ENCODE results near the gene PLA2G3. TPM values are rescaled to one million over a fixed set of nuclear protein-coding genes. Genes with fewer than 3 reads are reported as not detected.

The PLA2G3 gene
- total and polyA plus RNA-seq, 7 donors: not detected

- H3K27me3 ChIP-seq (ENCODE audit: insufficient read depth in 3 of 3, low read length in 2 of 3): peaks cover 0 to 4% (median 0%) of the 10 kb centered on the region in 3 donors
- no peaks in the 10 kb centered on the region for H3K36me3 ChIP-seq (ENCODE audit: insufficient read depth in 1 of 2, low read depth in 1 of 2)
- H3K9me3 ChIP-seq: no peaks in the 10 kb centered on the region
- TF ChIP-seq, protein P1, sequence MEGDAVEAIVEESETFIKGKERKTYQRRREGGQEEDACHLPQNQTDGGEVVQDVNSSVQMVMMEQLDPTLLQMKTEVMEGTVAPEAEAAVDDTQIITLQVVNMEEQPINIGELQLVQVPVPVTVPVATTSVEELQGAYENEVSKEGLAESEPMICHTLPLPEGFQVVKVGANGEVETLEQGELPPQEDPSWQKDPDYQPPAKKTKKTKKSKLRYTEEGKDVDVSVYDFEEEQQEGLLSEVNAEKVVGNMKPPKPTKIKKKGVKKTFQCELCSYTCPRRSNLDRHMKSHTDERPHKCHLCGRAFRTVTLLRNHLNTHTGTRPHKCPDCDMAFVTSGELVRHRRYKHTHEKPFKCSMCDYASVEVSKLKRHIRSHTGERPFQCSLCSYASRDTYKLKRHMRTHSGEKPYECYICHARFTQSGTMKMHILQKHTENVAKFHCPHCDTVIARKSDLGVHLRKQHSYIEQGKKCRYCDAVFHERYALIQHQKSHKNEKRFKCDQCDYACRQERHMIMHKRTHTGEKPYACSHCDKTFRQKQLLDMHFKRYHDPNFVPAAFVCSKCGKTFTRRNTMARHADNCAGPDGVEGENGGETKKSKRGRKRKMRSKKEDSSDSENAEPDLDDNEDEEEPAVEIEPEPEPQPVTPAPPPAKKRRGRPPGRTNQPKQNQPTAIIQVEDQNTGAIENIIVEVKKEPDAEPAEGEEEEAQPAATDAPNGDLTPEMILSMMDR (IDR thresholded peaks at IDR 0.05): no peak
- DNase-seq (peak in 1 of 2 donors; percentile 23), ATAC-seq (no peak)
- no peak overlapping the region for H3K27ac ChIP-seq
- no peak overlapping the region for H3K4me3 ChIP-seq
- WGBS, 3 donors: 82 to 89% (median 88%) methylated on average over 6 of the region's 6 CpGs
- intact Hi-C loops (cut with DNase I): no loop called here
- no peaks in the 10 kb centered on the region for H3K4me1 ChIP-seq
Measured at GRCh38 chr22:31135706-31136105, 4.6 kb downstream of the PLA2G3 start.

DNA sequence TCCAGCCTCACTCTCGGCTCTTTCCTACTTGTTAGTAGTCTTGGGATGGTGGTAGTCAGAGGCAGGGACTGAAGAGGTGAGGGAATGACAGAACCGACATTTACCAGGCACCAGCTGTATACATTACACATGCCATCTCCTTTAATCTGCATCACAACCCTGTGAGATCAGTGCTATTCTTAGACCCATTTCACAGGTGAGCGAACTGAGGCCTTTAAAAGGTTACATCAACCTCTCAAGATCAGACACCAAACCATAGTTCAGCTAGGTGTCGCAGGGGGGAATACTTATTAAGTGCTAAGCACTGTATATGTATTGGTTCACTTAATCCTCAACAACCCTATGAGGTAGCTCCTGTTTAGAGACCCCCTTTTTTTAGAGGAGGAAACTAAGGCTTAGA is 5.6 kb downstream of the PLA2G3 start:
- H3K27ac ChIP-seq: no peak overlapping the region
- H3K9me3 ChIP-seq: no peaks in the 10 kb centered on the region
- TF ChIP-seq, protein P1 (IDR thresholded peaks at IDR 0.05): no peak
- no peak overlapping the region for H3K4me3 ChIP-seq
- no peaks in the 10 kb centered on the region for H3K36me3 ChIP-seq (ENCODE audit: insufficient read depth in 1 of 2, low read depth in 1 of 2)
- ATAC-seq (no peak), DNase-seq (no peak)
- H3K27me3 ChIP-seq (ENCODE audit: insufficient read depth in 3 of 3, low read length in 2 of 3): no peaks in the 10 kb centered on the region
- intact Hi-C loops (cut with DNase I): no loop called here
- no peaks in the 10 kb centered on the region for H3K4me1 ChIP-seq
- WGBS, 3 donors: 88 to 91% (median 91%) methylated on average over 4 of the region's 4 CpGs

DNA sequence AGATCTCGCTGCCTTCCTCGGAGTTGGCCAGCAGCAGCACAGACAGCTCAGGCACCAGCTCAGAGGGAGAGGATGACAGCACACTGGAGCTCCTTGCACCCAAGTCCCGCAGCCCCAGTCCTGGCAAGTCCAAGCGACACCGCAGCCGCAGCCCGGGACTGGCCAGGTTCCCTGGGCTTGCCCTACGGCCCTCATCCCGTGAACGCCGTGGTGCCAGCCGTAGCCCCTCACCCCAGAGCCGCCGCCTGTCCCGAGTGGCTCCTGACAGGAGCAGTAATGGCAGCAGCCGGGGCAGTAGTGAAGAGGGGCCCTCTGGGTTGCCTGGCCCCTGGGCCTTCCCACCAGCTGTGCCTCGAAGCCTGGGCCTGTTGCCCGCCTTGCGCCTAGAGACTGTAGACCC is 6.4 kb downstream of the PLA2G3 start:
- Histone ChIP-seq H3K9me3 (no peaks in the 10 kb centered on the region), H3K36me3 (ENCODE audit: insufficient read depth in 1 of 2, low read depth in 1 of 2) (no peaks in the 10 kb centered on the region), H3K27me3 (ENCODE audit: insufficient read depth in 3 of 3, low read length in 2 of 3) (no peaks in the 10 kb centered on the region), H3K4me3 (no peak overlapping the region), H3K27ac (no peak overlapping the region), H3K4me1 (no peaks in the 10 kb centered on the region)
- DNase-seq: peak in 1 of 2 donors; percentile 45
- 92 to 96% (median 93%) methylated on average over 18 to 19 of the region's 19 CpGs for WGBS, 3 donors
- intact Hi-C loops (cut with DNase I): no loop called here
- no peak for ATAC-seq
- TF ChIP-seq, protein P1 (IDR thresholded peaks at IDR 0.05): no peak

DNA sequence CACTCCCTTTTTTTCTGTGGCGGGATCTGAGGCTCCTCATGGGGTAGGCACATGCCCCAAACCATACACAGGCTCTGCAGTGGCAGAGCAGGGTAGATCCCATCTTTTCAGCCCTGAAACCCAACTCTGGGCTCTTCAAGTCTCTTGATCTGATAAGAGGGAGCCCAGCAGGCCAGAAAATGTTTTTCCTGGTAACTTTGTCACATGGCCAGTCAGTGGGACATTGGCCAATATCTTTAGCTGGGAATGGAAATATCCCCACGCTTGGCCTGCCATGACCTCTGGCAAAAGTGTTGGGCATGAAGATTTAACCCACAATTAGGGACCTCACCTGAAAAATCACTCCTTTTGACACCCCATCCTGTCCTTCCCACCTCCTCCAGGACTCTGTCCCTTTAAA is 9.4 kb downstream of the PLA2G3 start:
- TF ChIP-seq, protein P1 (IDR thresholded peaks at IDR 0.05): no peak
- intact Hi-C loops (cut with DNase I): no loop called here
- ATAC-seq (no peak), DNase-seq (peak in 1 of 2 donors; percentile 25)
- H3K9me3 ChIP-seq: no peaks in the 10 kb centered on the region
- H3K4me1 ChIP-seq: no peaks in the 10 kb centered on the region
- no peak overlapping the region for H3K27ac ChIP-seq
- H3K27me3 ChIP-seq (ENCODE audit: insufficient read depth in 3 of 3, low read length in 2 of 3): no peaks in the 10 kb centered on the region
- no peaks in the 10 kb centered on the region for H3K36me3 ChIP-seq (ENCODE audit: insufficient read depth in 1 of 2, low read depth in 1 of 2)
- WGBS, 3 donors: 74 to 86% (median 76%) methylated on average over 2 of the region's 2 CpGs
- no peak overlapping the region for H3K4me3 ChIP-seq

GRCh38 chr22:31128156-31128555 is 12.2 kb downstream of the PLA2G3 start:
- ATAC-seq (no peak), DNase-seq (peak in 1 of 2 donors; percentile 34)
- no peaks in the 10 kb centered on the region for H3K36me3 ChIP-seq (ENCODE audit: insufficient read depth in 1 of 2, low read depth in 1 of 2)
- H3K4me1 ChIP-seq: no peaks in the 10 kb centered on the region
- no peak overlapping the region for H3K4me3 ChIP-seq
- TF ChIP-seq, protein P1 (IDR thresholded peaks at IDR 0.05): no peak
- H3K27ac ChIP-seq: no peak overlapping the region
- no peaks in the 10 kb centered on the region for H3K27me3 ChIP-seq (ENCODE audit: insufficient read depth in 3 of 3, low read length in 2 of 3)
- 90 to 95% (median 94%) methylated on average over 7 of the region's 7 CpGs for WGBS, 3 donors
- intact Hi-C loops (cut with DNase I): no loop called here
- no peaks in the 10 kb centered on the region for H3K9me3 ChIP-seq
